ENCODE results near the gene ITM2A.
A peak's percentile ranks its signal among the peaks of the same experiment; 100 is the strongest.

ITM2A gene

DNA sequence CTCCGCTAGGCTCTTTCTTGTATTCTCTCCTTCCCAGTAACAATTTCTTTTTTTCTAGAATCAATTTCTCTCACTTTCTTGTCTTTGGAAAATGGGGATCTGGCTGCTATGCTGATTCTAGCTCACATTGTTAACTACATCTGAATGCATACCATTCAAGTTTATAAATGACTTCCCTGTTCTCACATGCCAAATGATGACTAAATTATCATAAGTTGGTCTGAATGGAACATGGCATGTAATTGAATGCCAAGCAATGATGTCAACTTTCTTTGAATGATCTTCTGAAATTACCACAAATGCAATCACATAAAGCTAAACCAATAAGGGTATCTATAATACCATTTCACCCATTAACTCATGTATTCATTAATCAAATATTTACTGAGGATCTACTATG is 2.7 kb upstream of the ITM2A start:
- H3K9me3 ChIP-seq (ENCODE audit: control insufficient read depth in 1 of 2, low read length in 2 of 2) = no peaks in the 10 kb centered on the region
- H3K4me3 ChIP-seq (ENCODE audit: low read depth in 1 of 2, low read length in 2 of 2) = no peak overlapping the region
- peaks cover 0 to 5% of the 10 kb centered on the region in 2 donors for H3K4me1 ChIP-seq (ENCODE audit: control insufficient read depth in 1 of 2, insufficient read depth in 2 of 2, low read length in 2 of 2)
- no peak overlapping the region for H3K27ac ChIP-seq (ENCODE audit: low read length)
- no peaks in the 10 kb centered on the region for H3K36me3 ChIP-seq (ENCODE audit: control insufficient read depth in 1 of 2, insufficient read depth in 2 of 2, low read length in 2 of 2)
- H3K27me3 ChIP-seq (ENCODE audit: low read depth, low read length) = no peaks in the 10 kb centered on the region

DNA sequence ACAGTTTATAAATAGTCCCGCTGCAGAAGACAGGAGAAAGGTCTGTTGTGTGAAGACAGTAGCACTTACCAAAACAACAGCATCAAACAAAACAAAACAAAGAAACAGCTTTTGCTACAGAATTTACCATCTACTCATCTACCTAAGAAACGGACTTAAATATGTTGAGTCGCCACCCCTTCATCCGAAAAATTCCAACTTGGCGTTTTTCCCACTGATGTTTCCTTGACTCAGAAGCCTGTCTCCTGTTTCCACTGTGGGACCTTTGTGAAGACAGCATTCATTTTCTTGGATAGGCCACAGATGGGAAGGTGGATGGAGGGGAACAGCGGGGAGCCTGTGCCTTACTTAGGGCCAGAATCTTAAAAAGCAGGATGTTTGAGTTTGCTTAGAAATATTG is 1.3 kb upstream of the ITM2A start:
- Histone ChIP-seq H3K9me3 (ENCODE audit: control insufficient read depth in 1 of 2, low read length in 2 of 2) (no peaks in the 10 kb centered on the region), H3K36me3 (ENCODE audit: control insufficient read depth in 1 of 2, insufficient read depth in 2 of 2, low read length in 2 of 2) (no peaks in the 10 kb centered on the region), H3K4me3 (ENCODE audit: low read depth in 1 of 2, low read length in 2 of 2) (no peak overlapping the region), H3K27me3 (ENCODE audit: low read depth, low read length) (no peaks in the 10 kb centered on the region), H3K4me1 (ENCODE audit: control insufficient read depth in 1 of 2, insufficient read depth in 2 of 2, low read length in 2 of 2) (peaks cover 0 to 5% of the 10 kb centered on the region in 2 donors), H3K27ac (ENCODE audit: low read length) (no peak overlapping the region)

DNA sequence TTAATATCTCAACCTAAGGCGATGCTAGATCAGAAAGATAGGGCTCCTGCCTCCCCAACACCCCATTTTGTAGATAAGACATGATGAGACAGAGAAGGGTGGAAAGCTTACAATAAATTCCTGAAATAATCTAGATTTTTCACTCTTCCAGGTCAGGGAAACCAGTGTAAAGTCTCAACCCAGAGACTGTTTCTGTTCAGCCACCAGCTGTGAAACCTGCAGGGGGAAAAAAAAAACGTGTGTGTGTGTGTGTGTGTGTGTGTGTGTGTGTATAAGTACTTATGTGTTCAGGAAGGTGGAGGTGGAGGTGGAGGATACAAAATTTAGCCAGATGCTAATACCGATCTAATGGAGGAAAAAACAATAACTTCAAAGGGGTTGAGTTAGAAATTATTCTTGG is 773 bp upstream of the ITM2A start:
- Histone ChIP-seq H3K27ac (ENCODE audit: low read length) (no peak overlapping the region), H3K4me3 (ENCODE audit: low read depth in 1 of 2, low read length in 2 of 2) (no peak overlapping the region), H3K36me3 (ENCODE audit: control insufficient read depth in 1 of 2, insufficient read depth in 2 of 2, low read length in 2 of 2) (no peaks in the 10 kb centered on the region), H3K4me1 (ENCODE audit: control insufficient read depth in 1 of 2, insufficient read depth in 2 of 2, low read length in 2 of 2) (peaks cover 0 to 5% of the 10 kb centered on the region in 2 donors), H3K27me3 (ENCODE audit: low read depth, low read length) (no peaks in the 10 kb centered on the region), H3K9me3 (ENCODE audit: control insufficient read depth in 1 of 2, low read length in 2 of 2) (no peaks in the 10 kb centered on the region)

DNA sequence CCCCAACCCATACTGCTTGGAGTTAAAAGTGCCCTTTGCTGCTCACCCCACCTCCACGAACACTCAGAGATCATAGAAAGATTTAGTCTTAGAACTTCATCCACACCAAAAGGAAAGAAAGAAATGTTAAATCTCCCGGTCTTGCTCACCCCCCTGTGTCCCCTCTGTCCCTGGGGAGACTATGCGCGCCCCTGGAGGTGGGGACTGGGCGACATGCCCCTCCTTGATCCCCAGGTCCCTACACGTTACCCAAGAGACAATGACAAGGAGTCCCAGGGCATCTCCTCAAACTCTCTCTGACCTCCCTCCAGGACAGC is 620 bp downstream of the ITM2A start:
- Histone ChIP-seq H3K36me3 (ENCODE audit: control insufficient read depth in 1 of 2, insufficient read depth in 2 of 2, low read length in 2 of 2) (no peaks in the 10 kb centered on the region), H3K4me3 (ENCODE audit: low read depth in 1 of 2, low read length in 2 of 2) (peak overlapping the region; percentile 52 to 58), H3K27ac (ENCODE audit: low read length) (peak overlapping the region; percentile 31), H3K4me1 (ENCODE audit: control insufficient read depth in 1 of 2, insufficient read depth in 2 of 2, low read length in 2 of 2) (peaks cover 0 to 5% of the 10 kb centered on the region in 2 donors), H3K9me3 (ENCODE audit: control insufficient read depth in 1 of 2, low read length in 2 of 2) (no peaks in the 10 kb centered on the region), H3K27me3 (ENCODE audit: low read depth, low read length) (no peaks in the 10 kb centered on the region)

DNA sequence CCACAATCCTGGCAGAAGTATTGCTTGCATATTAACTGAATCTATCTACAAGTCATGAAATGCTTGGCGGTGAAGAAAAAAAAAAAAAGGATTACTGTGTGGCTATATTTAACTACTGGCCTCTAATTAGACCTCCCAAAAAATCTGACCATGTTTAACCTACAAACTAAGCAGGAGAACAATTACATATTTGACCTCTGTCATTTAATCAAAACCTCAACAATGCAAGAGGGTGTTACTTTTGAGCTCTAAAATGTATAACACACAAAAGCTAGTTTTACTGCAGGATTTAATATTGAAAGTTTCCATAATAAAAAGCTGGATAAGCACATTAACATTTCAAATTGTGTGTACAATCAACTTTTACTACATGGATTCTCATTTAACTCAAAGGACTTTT is 1.5 kb downstream of the ITM2A start:
- peak overlapping the region; percentile 42 to 58 for H3K4me3 ChIP-seq (ENCODE audit: low read depth in 1 of 2, low read length in 2 of 2)
- no peaks in the 10 kb centered on the region for H3K27me3 ChIP-seq (ENCODE audit: low read depth, low read length)
- H3K27ac ChIP-seq (ENCODE audit: low read length) = no peak overlapping the region
- H3K4me1 ChIP-seq (ENCODE audit: control insufficient read depth in 1 of 2, insufficient read depth in 2 of 2, low read length in 2 of 2) = peaks cover 0 to 5% of the 10 kb centered on the region in 2 donors
- H3K9me3 ChIP-seq (ENCODE audit: control insufficient read depth in 1 of 2, low read length in 2 of 2) = no peaks in the 10 kb centered on the region
- no peaks in the 10 kb centered on the region for H3K36me3 ChIP-seq (ENCODE audit: control insufficient read depth in 1 of 2, insufficient read depth in 2 of 2, low read length in 2 of 2)

DNA sequence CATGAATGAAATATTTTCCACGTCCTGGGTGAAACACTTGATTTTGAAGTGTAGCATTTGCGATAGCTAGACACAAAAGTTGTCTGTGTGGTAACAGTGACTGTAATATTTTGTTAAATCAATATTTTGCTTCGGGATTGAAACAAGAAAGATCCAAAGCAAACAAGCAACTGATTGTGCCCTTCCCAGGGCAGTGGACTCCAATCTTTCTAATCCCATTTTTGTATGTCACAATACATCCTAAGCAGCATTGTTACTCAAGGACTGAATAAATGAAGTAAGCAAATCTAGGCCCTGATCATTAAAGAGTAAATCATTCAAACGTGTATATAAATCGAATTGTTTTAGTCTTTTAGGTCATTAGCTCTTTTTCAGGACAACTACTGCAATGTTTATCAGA is 2.8 kb downstream of the ITM2A start:
- Histone ChIP-seq H3K27ac (ENCODE audit: low read length) (no peak overlapping the region), H3K4me3 (ENCODE audit: low read depth in 1 of 2, low read length in 2 of 2) (no peak overlapping the region), H3K36me3 (ENCODE audit: control insufficient read depth in 1 of 2, insufficient read depth in 2 of 2, low read length in 2 of 2) (no peaks in the 10 kb centered on the region), H3K4me1 (ENCODE audit: control insufficient read depth in 1 of 2, insufficient read depth in 2 of 2, low read length in 2 of 2) (peaks cover 0 to 5% of the 10 kb centered on the region in 2 donors), H3K27me3 (ENCODE audit: low read depth, low read length) (no peaks in the 10 kb centered on the region), H3K9me3 (ENCODE audit: control insufficient read depth in 1 of 2, low read length in 2 of 2) (no peaks in the 10 kb centered on the region)

DNA sequence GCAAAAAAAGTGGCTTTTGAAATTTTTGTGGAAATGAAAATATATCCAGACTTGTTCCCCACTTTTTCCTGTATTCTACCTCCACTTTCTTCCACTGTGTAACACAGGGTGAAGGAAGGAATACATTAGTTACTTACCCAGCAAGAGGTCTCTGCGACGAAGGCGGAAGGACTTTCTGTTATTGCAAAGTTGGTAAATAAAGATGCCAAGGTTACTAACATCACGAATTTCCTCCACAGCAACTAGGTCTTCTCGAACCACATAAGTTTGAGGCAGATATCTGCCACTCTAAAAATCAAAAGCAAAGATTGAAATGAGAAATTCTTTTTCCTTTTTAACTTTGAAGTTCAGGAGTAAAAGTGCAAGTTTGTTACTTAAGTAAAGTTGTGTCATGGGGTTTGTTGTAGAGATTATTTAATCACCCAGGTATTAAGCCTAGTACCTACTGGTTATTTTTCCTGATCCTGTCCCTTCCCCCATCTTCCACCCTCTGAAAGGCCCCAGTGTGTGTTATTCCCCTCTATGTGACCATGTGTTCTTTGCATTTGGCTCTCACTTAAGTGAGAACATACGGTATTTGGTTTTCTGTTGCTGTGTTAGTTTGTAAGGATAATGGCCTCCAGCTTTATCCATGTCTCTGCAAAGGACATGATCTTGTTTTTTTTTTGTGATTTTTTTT is 5.8 kb downstream of the ITM2A start:
- Histone ChIP-seq H3K9me3 (ENCODE audit: control insufficient read depth in 1 of 2, low read length in 2 of 2) (no peaks in the 10 kb centered on the region), H3K4me3 (ENCODE audit: low read depth in 1 of 2, low read length in 2 of 2) (no peak overlapping the region), H3K36me3 (ENCODE audit: control insufficient read depth in 1 of 2, insufficient read depth in 2 of 2, low read length in 2 of 2) (no peaks in the 10 kb centered on the region), H3K4me1 (ENCODE audit: control insufficient read depth in 1 of 2, insufficient read depth in 2 of 2, low read length in 2 of 2) (no peaks in the 10 kb centered on the region), H3K27me3 (ENCODE audit: low read depth, low read length) (no peaks in the 10 kb centered on the region), H3K27ac (ENCODE audit: low read length) (no peak overlapping the region)

DNA sequence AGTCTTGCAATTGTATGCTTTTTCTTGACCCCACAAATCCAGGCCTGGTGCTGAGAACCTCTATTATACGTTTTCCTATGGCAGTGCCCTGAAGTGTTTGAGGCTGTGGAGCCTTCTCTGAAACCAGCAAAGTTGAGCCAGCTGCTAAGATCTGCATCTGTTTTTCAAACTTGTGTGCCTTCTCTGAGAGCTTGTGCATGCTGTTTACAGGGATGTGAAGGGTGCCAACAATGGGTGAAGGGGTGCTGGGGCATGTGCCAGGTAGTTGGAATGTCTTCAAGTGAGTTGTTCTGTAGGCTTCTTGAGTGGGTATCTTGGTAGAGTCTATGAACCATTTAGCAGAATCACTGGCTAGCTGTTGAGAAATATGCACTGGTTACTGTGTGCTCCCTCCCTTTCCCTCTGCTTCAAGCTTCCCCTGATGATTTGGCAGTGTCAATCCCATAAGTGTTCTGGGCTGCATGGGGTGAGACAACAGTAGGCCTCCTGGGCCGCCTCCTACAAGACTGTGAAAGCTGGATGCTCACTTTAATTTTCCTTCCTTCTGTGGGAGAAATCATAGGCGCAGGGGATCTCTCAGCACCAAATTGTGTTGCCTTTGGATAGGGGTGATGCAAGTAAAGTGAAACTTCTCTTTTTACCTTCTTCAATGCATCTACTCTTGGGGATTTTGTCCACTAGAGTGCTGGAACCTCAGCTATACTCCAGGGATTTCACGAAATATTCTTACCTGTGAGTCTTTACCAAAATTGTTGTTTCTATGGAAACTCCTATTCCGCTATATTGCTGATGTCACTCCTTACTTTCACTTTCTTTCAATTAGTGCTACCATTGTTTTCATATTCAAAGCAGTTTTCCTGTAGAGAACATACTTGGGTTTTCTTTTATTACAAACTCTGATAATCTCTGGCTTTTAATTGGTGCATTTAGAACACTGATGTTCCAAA is 30.0 kb downstream of the ITM2A start:
- Histone ChIP-seq H3K27ac (ENCODE audit: low read length) (no peak overlapping the region), H3K9me3 (ENCODE audit: control insufficient read depth in 1 of 2, low read length in 2 of 2) (no peaks in the 10 kb centered on the region), H3K4me1 (ENCODE audit: control insufficient read depth in 1 of 2, insufficient read depth in 2 of 2, low read length in 2 of 2) (no peaks in the 10 kb centered on the region), H3K4me3 (ENCODE audit: low read depth in 1 of 2, low read length in 2 of 2) (no peak overlapping the region), H3K27me3 (ENCODE audit: low read depth, low read length) (no peaks in the 10 kb centered on the region), H3K36me3 (ENCODE audit: control insufficient read depth in 1 of 2, insufficient read depth in 2 of 2, low read length in 2 of 2) (no peaks in the 10 kb centered on the region)

DNA sequence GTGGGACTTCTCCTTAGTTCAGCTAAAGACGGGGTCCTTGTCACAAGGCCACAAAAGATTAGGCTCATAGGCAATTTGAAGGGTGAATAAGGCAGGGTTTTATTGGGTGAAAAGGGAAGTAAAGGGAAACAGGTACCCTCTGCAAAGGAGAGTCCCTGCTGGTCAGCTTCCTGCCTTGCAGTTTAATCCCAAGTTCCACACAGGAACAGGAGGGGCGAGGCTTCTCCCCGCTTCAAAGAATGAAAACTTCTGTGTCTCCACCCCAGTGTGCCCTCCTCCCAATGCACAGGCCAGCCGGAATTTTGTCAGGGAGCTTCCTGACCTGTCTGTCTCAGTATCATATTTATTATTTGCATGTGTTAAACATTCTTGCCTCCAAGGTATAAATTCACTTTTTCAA is 37.1 kb downstream of the ITM2A start:
- Histone ChIP-seq H3K4me3 (ENCODE audit: low read depth in 1 of 2, low read length in 2 of 2) (no peak overlapping the region), H3K36me3 (ENCODE audit: control insufficient read depth in 1 of 2, insufficient read depth in 2 of 2, low read length in 2 of 2) (no peaks in the 10 kb centered on the region), H3K27ac (ENCODE audit: low read length) (no peak overlapping the region), H3K9me3 (ENCODE audit: control insufficient read depth in 1 of 2, low read length in 2 of 2) (no peaks in the 10 kb centered on the region), H3K4me1 (ENCODE audit: control insufficient read depth in 1 of 2, insufficient read depth in 2 of 2, low read length in 2 of 2) (no peaks in the 10 kb centered on the region), H3K27me3 (ENCODE audit: low read depth, low read length) (no peaks in the 10 kb centered on the region)

DNA sequence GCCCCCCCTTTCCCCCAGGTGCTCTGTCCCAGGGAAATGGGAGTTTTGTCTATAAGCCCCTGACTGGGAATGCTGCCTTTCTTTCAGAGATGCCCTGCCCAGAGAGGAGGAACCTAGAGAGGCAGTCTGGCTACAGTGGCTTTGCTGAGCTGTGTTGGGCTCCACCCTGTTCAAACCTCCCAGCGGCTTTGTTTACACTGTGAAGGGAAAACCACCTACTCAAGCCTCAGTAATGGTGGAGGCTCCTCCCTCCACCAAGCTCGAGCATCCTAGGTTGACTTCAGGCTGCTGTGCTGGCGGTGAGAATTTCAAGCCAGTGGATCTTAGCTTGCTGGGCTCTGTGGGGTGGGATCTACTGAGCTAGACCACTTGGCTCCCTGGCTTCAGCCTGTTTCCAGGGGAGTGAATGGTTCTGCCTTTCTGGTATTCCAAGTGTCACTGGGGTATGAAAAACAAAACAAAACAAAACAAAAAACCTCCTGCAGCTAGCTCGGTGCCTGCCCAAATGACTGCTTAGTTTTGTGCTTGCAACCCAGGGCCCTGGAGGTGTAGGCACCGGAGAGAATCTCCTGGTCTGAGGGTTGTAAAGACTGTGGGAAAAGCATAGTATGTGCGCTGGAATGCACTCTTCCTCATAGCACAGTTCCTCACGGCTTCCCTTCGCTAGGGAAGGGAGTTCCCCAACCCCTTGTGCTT is 41.7 kb downstream of the ITM2A start:
- H3K9me3 ChIP-seq (ENCODE audit: control insufficient read depth in 1 of 2, low read length in 2 of 2) = no peaks in the 10 kb centered on the region
- no peak overlapping the region for H3K27ac ChIP-seq (ENCODE audit: low read length)
- H3K27me3 ChIP-seq (ENCODE audit: low read depth, low read length) = no peaks in the 10 kb centered on the region
- H3K4me3 ChIP-seq (ENCODE audit: low read depth in 1 of 2, low read length in 2 of 2) = no peak overlapping the region
- no peaks in the 10 kb centered on the region for H3K36me3 ChIP-seq (ENCODE audit: control insufficient read depth in 1 of 2, insufficient read depth in 2 of 2, low read length in 2 of 2)
- no peaks in the 10 kb centered on the region for H3K4me1 ChIP-seq (ENCODE audit: control insufficient read depth in 1 of 2, insufficient read depth in 2 of 2, low read length in 2 of 2)

Data from muscle layer of duodenum (tissue), 2 donors.